Measurements from ENCODE around the gene ASPSCR1.

ASPSCR1 gene

DNA sequence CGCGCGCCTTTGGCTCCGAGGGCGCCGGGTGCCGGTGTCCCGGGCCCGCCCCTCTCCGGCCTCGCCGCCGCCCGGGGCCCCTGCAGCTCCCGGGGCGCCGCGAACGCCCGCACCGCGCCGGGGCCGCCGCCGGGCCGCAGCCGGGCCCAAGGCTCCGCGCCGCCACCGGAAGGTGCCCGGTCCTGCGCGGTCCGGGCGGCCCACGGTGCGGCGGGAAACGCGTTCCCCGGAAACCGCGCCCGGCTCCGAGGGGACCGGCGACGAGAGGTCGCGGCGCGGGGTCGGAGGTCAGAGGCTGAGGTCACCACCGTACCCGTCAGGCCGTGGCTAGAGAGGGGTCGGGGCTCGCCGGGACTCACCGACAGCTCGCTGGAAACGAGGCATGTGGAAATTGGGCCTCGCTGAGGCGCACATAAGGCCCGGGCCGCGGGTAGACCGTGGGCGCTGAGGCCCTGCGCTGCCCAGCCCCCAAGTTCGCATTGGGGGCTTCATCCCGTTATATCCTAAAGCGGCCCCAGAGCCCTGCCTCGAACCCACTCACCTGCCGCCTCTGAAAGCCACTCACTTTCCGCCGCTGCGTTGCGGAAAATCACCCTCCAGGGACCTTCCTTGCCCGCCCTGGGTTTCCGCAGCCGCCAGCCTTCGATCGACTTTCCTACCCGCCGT, 88.3 kb downstream of the ASPSCR1 start, which contains the start of gene DUS1L:
TSS of gene DUS1L (minus strand) at position 167 of the 666 bp plus-strand sequence. CDS start 745 bp downstream, outside the sequence.
- DNase-seq (ENCODE audit: low read depth in 1 of 2, low spot score in 1 of 2) = peak; percentile 53 to 70

All from activated CD4-positive, alpha-beta T cell treated with anti-CD3 and anti-CD28 coated beads, Interleukin-2, amount 50 U/mL, for 24 hours (primary cell).